HG02943 (cell line): ENCODE measurements around the gene OR5B17.
"Not testable (repeated sequence)": the region's sequence is repeated elsewhere in the genome, so short reads cannot be mapped to it uniquely, and the experiment has no call there.

ENCODE experiments used
- ATAC-seq: cut with Tn5 transposase; IDR thresholded peaks from one replicate; pipeline ENCODE4 v1.9.1; 2021; ENCODE audit warnings: mild to moderate bottlenecking, low read depth, moderate library complexity; ENCODE audit not compliant: unreplicated experiment

Gene OR5B17

GRCh38 chr11:58358969-58359368 is at the start of gene OR5B17:
OR5B17 (minus strand) TSS chr11:58359069; CDS start chr11:58359069, 0 bp downstream.
- ATAC-seq, result no peak

GRCh38 chr11:58406774-58407173 is 47.9 kb upstream of the OR5B17 start, which contains the start of gene OR5B3:
OR5B3 (minus strand) TSS chr11:58406874; CDS start chr11:58403409, 3,465 bp downstream.
- ATAC-seq, result no peak

GRCh38 chr11:58399622-58400021 is 40.8 kb upstream of the OR5B17 start:
- ATAC-seq, result not testable (repeated sequence)

GRCh38 chr11:58395581-58395980 is 36.7 kb upstream of the OR5B17 start:
- ATAC-seq, result no peak

GRCh38 chr11:58394195-58394594 is 35.3 kb upstream of the OR5B17 start:
- no peak for ATAC-seq

GRCh38 chr11:58392746-58393145 is 33.9 kb upstream of the OR5B17 start:
- ATAC-seq, result no peak

- ATAC-seq, result no peak
These were observed 33.0 kb upstream of the OR5B17 start for GRCh38 chr11:58391879-58392278.

- ATAC-seq, result no peak
These were observed 31.7 kb upstream of the OR5B17 start for GRCh38 chr11:58390551-58391063.

GRCh38 chr11:58354727-58355126 is 4.1 kb downstream of the OR5B17 start:
- no peak for ATAC-seq

GRCh38 chr11:58345204-58345603 is 13.7 kb downstream of the OR5B17 start:
- no peak for ATAC-seq

- no peak for ATAC-seq
These were observed 24.2 kb downstream of the OR5B17 start for GRCh38 chr11:58334708-58335107.

GRCh38 chr11:58330861-58331260 is 28.0 kb downstream of the OR5B17 start:
- ATAC-seq, result no peak

- ATAC-seq, result no peak
These were observed 40.3 kb downstream of the OR5B17 start for GRCh38 chr11:58318532-58318931.

GRCh38 chr11:58316142-58316541 is 42.7 kb downstream of the OR5B17 start:
- no peak for ATAC-seq
